Astrocyte (in vitro differentiated cells and primary cell): ENCODE measurements around the gene TMEM269.

Experiments used
- CTCF ChIP-seq: IDR thresholded peaks from 2 replicates; pipeline ENCODE4 v1.5.1; 2011; ENCODE audit warnings: low read depth, mild to moderate bottlenecking, inconsistent platforms, low read length, moderate library complexity; ENCODE audit not compliant: insufficient read depth
- EZH2 ChIP-seq: IDR thresholded peaks from 2 replicates; pipeline ENCODE4 v1.6.1; 2012; ENCODE audit warnings: mild to moderate bottlenecking, low read length, inconsistent platforms; ENCODE audit not compliant: insufficient read depth

GRCh38 chr1:42788021-42788420 is 3.2 kb downstream of the TMEM269 start:
- no peak for TF ChIP-seq CTCF
- no peak for TF ChIP-seq EZH2
